Keratinocyte (primary cell): ENCODE measurements around the gene ARID1B. TPM values are rescaled to one million over a fixed set of nuclear protein-coding genes. Genes with fewer than 3 reads are reported as not detected.

Experiments
- DNase-seq: peaks from one replicate; pipeline ENCODE4 v3.0.0-alpha.2; 2011; ENCODE audit warnings: low read depth, missing footprints, low spot score
- FAIRE-seq: peaks from 2 replicates; lab custom pipeline; 2011; peaks lifted over from hg19 to GRCh38; lab: Jason Lieb, UNC
- H2AFZ ChIP-seq: 2 replicates; pipeline ENCODE4 v1.6.0; 2012; ENCODE audit warnings: low read length, control low read depth, inconsistent platforms; ENCODE audit not compliant: control insufficient read depth
- H3K27ac ChIP-seq: 2 replicates; pipeline ENCODE4 v1.5.1; 2011; ENCODE audit warnings: low read length; ENCODE audit not compliant: control insufficient read depth, insufficient read depth
- H3K27me3 ChIP-seq: 3 replicates; pipeline ENCODE4 v1.6.0; 2011; ENCODE audit warnings: low read length; ENCODE audit not compliant: control insufficient read depth, insufficient read depth; ENCODE audit errors: extremely low read depth
- H3K36me3 ChIP-seq, 2 experiments: 2 replicates in 1 of 2; 3 replicates in 1 of 2; pipeline ENCODE4 v1.5.1; 2011; ENCODE audit warnings: low read length in 2 of 2, mild to moderate bottlenecking in 1 of 2; ENCODE audit not compliant: control insufficient read depth in 2 of 2, insufficient read depth in 2 of 2; ENCODE audit errors: extremely low read depth in 1 of 2
- H3K4me1 ChIP-seq: 3 replicates; pipeline ENCODE4 v1.5.1; 2011; ENCODE audit warnings: low read length; ENCODE audit not compliant: control insufficient read depth, insufficient read depth; ENCODE audit errors: extremely low read depth
- H3K4me2 ChIP-seq: 3 replicates; pipeline ENCODE4 v1.6.0; 2011; ENCODE audit warnings: low read depth, low read length; ENCODE audit not compliant: control insufficient read depth, insufficient read depth; ENCODE audit errors: extremely low read depth
- H3K4me3 ChIP-seq, 3 experiments: fragments of 200-600 bp in 1 of 3; sonication (generic) in 1 of 3; 2 replicates in 2 of 3; 3 replicates in 1 of 3; pipeline ENCODE4 v1.5.1; 2011 to 2016; ENCODE audit warnings: low read length in 3 of 3, mild to moderate bottlenecking in 3 of 3, control low read depth in 2 of 3, inconsistent platforms in 1 of 3, low read depth in 1 of 3, mixed read lengths in 1 of 3, mixed run types in 1 of 3, moderate library complexity in 1 of 3; ENCODE audit not compliant: control insufficient read depth in 2 of 3, insufficient read depth in 2 of 3; ENCODE audit errors: extremely low read depth in 1 of 3
- H3K79me2 ChIP-seq: 2 replicates; pipeline ENCODE4 v1.6.0; 2012; ENCODE audit warnings: low read length; ENCODE audit not compliant: control insufficient read depth, insufficient read depth
- H3K9ac ChIP-seq: 3 replicates; pipeline ENCODE4 v1.6.0; 2011; ENCODE audit warnings: low read length; ENCODE audit not compliant: control insufficient read depth, insufficient read depth; ENCODE audit errors: extremely low read depth
- H3K9me1 ChIP-seq: 3 replicates; pipeline ENCODE4 v1.6.0; 2011; ENCODE audit warnings: low read length; ENCODE audit not compliant: control insufficient read depth, insufficient read depth; ENCODE audit errors: extremely low read depth
- H3K9me3 ChIP-seq: 2 replicates; pipeline ENCODE4 v1.5.1; 2012; ENCODE audit warnings: low read depth, low read length; ENCODE audit not compliant: control insufficient read depth
- H4K20me1 ChIP-seq: 3 replicates; pipeline ENCODE4 v1.6.0; 2011; ENCODE audit warnings: low read length; ENCODE audit not compliant: control insufficient read depth, insufficient read depth; ENCODE audit errors: extremely low read depth
- CTCF ChIP-seq, 3 experiments: IDR thresholded peaks in 1 of 3; conservative IDR thresholded peaks in 1 of 3; optimal IDR thresholded peaks in 1 of 3; 2 replicates in 2 of 3; 3 replicates in 1 of 3; pipeline versions ENCODE3 to v1.5.1; 2011; ENCODE audit warnings: low read length in 3 of 3, mild to moderate bottlenecking in 3 of 3, moderate library complexity in 2 of 3, control low read depth in 1 of 3, inconsistent platforms in 1 of 3; ENCODE audit not compliant: insufficient read depth in 2 of 3; ENCODE audit errors: extremely low read depth in 1 of 3
- EZH2 ChIP-seq: IDR thresholded peaks from one replicate; pipeline ENCODE4 v1.6.1; 2012; ENCODE audit warnings: inconsistent platforms, mild to moderate bottlenecking, low read length, moderate library complexity
- dilution Hi-C: fragments of 300-500 bp; cut with MboI; formaldehyde crosslinking; loops from one replicate; pipeline ENCODE4 v1.7.0; 2020; ENCODE audit warnings: low sequenced_read_pairs; ENCODE audit not compliant: extremely low pct_ligation_motif_present
- polyA plus RNA-seq, 5 experiments: library from polyadenylated mRNA; depleted of rRNA in 3 of 5; stranded (reverse) in 3 of 5; stranded (forward) in 1 of 5; unstranded in 1 of 5; fragments of >200 nt; gene quantifications; 1 replicate in 1 of 5; 2 replicates in 3 of 5; 3 replicates in 1 of 5; pipeline versions ENCODE4 v1.2.1 to v1.2.3, GENCODE V29; 2011 to 2012; ENCODE audit warnings: missing spikeins in 2 of 5, low read depth in 1 of 5, low replicate concordance in 1 of 5

ARID1B gene
- polyA plus RNA-seq, 1 donor (not counting 4 experiments of a cell fraction or from before 2014, with no cell fraction given): 14.9 TPM

GRCh38 chr6:157235600-157236039 lies 458.4 kb downstream of the ARID1B start:
- Histone ChIP-seq H3K36me3 (no peaks in the 10 kb centered on the region), H3K79me2 (no peaks in the 10 kb centered on the region), H3K9ac (peak overlapping the region; percentile 36), H3K4me2 (peak overlapping the region; percentile 93), H3K27ac (no peak overlapping the region), H3K4me3 (peak overlapping the region; percentile 27 to 75 (median 65)), H4K20me1 (no peaks in the 10 kb centered on the region), H3K9me3 (no peaks in the 10 kb centered on the region), H3K9me1 (no peaks in the 10 kb centered on the region), H3K4me1 (peaks cover 10% of the 10 kb centered on the region), H3K27me3 (peaks cover 45% of the 10 kb centered on the region), H2AFZ (peak overlapping the region; percentile 75)
- DNase-seq: no peak
- TF ChIP-seq EZH2 (peak; percentile 99), CTCF (optimal IDR thresholded peaks at IDR 0.05 in 1 of 3, IDR thresholded peaks at IDR 0.05 in 1 of 3, conservative IDR thresholded peaks at IDR 0.05 in 1 of 3; ENCODE audit: extremely low read depth in 1 of 3, insufficient read depth in 2 of 3, low read length in 3 of 3) (peak; percentile 62 to 77 (median 62))
- dilution Hi-C loops: no loop called here
- FAIRE-seq: no peak

GRCh38 chr6:157236040-157236725 lies 459.0 kb downstream of the ARID1B start:
- dilution Hi-C loops: no loop called here
- Histone ChIP-seq H3K27ac (no peak overlapping the region), H3K4me2 (peak overlapping the region; percentile 93), H3K9me1 (no peaks in the 10 kb centered on the region), H3K9ac (no peak overlapping the region), H3K79me2 (no peaks in the 10 kb centered on the region), H3K4me1 (peaks cover 14% of the 10 kb centered on the region), H3K9me3 (no peaks in the 10 kb centered on the region), H4K20me1 (no peaks in the 10 kb centered on the region), H3K27me3 (peaks cover 45% of the 10 kb centered on the region), H3K4me3 (peak overlapping the region; percentile 27 to 75 (median 65)), H3K36me3 (no peaks in the 10 kb centered on the region), H2AFZ (peak overlapping the region; percentile 75)
- no peak for FAIRE-seq
- TF ChIP-seq CTCF (optimal IDR thresholded peaks at IDR 0.05 in 1 of 3, IDR thresholded peaks at IDR 0.05 in 1 of 3, conservative IDR thresholded peaks at IDR 0.05 in 1 of 3; ENCODE audit: extremely low read depth in 1 of 3, insufficient read depth in 2 of 3, low read length in 3 of 3): no peak
- peak; percentile 52 for TF ChIP-seq EZH2
- DNase-seq: no peak
